Natural killer cell (primary cell): ENCODE measurements around the gene FLNA. TPM values are rescaled to one million over a fixed set of nuclear protein-coding genes. Genes with fewer than 3 reads are reported as not detected.
"Not testable (repeated sequence)": the region's sequence is repeated elsewhere in the genome, so short reads cannot be mapped to it uniquely, and the experiment has no call there.

Experiments
- ATAC-seq, 3 donors: fragments of 150-1000 bp in 2 of 3; fragments of 200-7000 bp in 1 of 3; cut with Tn5 transposase; 1 replicate in 1 of 3; 2 replicates in 2 of 3; pipeline ENCODE4 v1.10.0; 2021; ENCODE audit warnings: mild to moderate bottlenecking in 2 of 3, moderate library complexity in 2 of 3
- DNase-seq, 2 donors: peaks; one replicate each; pipeline versions ENCODE4 v3.0.0 to v3.0.0-alpha.2; 2013 to 2021; ENCODE audit warnings: mixed read lengths in 1 of 2
- H3K27ac ChIP-seq: one replicate; pipeline ENCODE4 v1.5.1; 2013; ENCODE audit warnings: mild to moderate bottlenecking, low read length
- H3K27me3 ChIP-seq: one replicate; pipeline ENCODE4 v1.6.1; 2013; ENCODE audit warnings: low read length; ENCODE audit not compliant: control insufficient read depth, insufficient read depth
- H3K36me3 ChIP-seq: one replicate; pipeline ENCODE4 v1.6.1; 2013; ENCODE audit warnings: low read length; ENCODE audit not compliant: control insufficient read depth, insufficient read depth
- H3K4me1 ChIP-seq: one replicate; pipeline ENCODE4 v1.6.1; 2013; ENCODE audit warnings: low read length; ENCODE audit not compliant: control insufficient read depth, insufficient read depth
- H3K4me3 ChIP-seq: one replicate; pipeline ENCODE4 v1.5.1; 2013; ENCODE audit warnings: low read length
- H3K9me3 ChIP-seq: one replicate; pipeline ENCODE4 v1.6.1; 2013; ENCODE audit warnings: low read length; ENCODE audit not compliant: control insufficient read depth, insufficient read depth
- H3K27ac Mint-ChIP-seq, 2 donors: one replicate each; pipeline ENCODE4 v1.8.0; 2022; ENCODE audit warnings: mild to moderate bottlenecking in 2 of 2, mixed read lengths in 2 of 2, moderate library complexity in 1 of 2
- H3K27me3 Mint-ChIP-seq, 2 donors: one replicate each; pipeline ENCODE4 v1.8.0; 2022; ENCODE audit warnings: low read depth in 2 of 2, mixed read lengths in 2 of 2
- H3K36me3 Mint-ChIP-seq: one replicate; pipeline ENCODE4 v1.8.0; 2022; ENCODE audit warnings: mixed read lengths
- H3K4me1 Mint-ChIP-seq, 2 donors: one replicate each; pipeline ENCODE4 v1.8.0; 2022; ENCODE audit warnings: mixed read lengths in 2 of 2
- H3K4me3 Mint-ChIP-seq: one replicate; pipeline ENCODE4 v1.8.0; 2022; ENCODE audit warnings: mild to moderate bottlenecking, moderate library complexity, mixed read lengths
- H3K9me3 Mint-ChIP-seq, 2 donors: one replicate each; pipeline ENCODE4 v1.8.0; 2022; ENCODE audit warnings: mixed read lengths in 2 of 2
- WGBS: methylation state at CpG from one replicate; pipeline ENCODE4 v1.1.7; 2013; ENCODE audit warnings: missing lambda C conversion rate; ENCODE audit not compliant: insufficient coverage; 5-methylcytosine and 5-hydroxymethylcytosine counted together
- intact Hi-C: fragments of 100-400 bp; cut with micrococcal nuclease; formaldehyde crosslinking; loops from one replicate; pipeline ENCODE4 v1.14.2; 2022
- total RNA-seq, 4 donors: library from RNA; stranded (reverse); fragments of 120-200 nt in 1 of 4; gene quantifications; one replicate each; pipeline versions ENCODE4 v1.2.3 to v1.2.4, GENCODE V29; 2013 to 2022
- TF ChIP-seq, protein P1 (sequence below): fragments of 200-600 bp; IDR thresholded peaks from one replicate; pipeline ENCODE4 v1.8.0; 2022; ENCODE audit warnings: antibody characterized with exemption

Gene FLNA
- total RNA-seq, 3 donors from 2014 or later (not counting 1 experiment from before 2014, with no cell fraction given): 2,872 to 3,483 (median 2,927) TPM

- H3K27ac Mint-ChIP-seq: peak overlapping the region in 1 of 2 donors; percentile 26
- 70% methylated on average over 2 of the region's 6 CpGs for WGBS
These were observed 27.6 kb upstream of the FLNA start for GRCh38 chrX:154401918-154402621.

DNA sequence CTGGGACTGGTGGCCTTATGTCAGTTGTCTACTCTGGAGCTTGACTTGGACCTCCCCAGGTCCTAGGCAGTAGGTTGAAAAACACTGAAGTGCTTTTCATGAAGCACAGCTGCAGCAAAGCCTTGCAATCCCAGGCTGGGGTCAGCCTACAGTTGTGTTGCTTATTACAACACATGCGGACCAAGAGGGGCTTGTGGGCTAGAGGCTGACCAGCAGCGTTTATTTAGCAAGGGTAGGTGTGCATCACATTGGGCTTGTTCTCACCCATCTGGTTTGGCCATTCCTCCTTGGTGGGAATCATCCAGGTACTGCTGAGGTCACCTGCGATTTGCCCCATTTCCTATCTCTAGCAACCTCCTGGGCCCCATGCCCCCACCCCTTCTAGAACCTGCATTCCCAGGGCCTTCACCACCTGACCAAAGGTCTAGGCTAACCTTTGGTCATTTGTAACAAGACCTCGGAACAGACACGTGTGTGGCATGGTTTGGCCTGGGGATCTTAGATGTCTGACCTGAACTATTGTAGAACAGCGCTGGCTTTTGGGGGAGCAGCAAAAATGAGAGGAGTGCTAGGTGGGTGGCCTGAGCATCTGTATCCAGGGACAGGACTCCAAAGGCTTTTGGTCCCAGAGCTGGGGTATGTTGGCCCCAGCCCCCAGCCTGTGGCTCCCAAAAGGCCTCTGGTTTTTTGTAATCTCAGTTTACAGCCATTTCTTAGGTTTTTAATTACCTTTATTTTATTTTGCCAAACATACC lies 26.8 kb upstream of the FLNA start:
- no peak overlapping the region for H3K27ac ChIP-seq
- TF ChIP-seq, protein P1, sequence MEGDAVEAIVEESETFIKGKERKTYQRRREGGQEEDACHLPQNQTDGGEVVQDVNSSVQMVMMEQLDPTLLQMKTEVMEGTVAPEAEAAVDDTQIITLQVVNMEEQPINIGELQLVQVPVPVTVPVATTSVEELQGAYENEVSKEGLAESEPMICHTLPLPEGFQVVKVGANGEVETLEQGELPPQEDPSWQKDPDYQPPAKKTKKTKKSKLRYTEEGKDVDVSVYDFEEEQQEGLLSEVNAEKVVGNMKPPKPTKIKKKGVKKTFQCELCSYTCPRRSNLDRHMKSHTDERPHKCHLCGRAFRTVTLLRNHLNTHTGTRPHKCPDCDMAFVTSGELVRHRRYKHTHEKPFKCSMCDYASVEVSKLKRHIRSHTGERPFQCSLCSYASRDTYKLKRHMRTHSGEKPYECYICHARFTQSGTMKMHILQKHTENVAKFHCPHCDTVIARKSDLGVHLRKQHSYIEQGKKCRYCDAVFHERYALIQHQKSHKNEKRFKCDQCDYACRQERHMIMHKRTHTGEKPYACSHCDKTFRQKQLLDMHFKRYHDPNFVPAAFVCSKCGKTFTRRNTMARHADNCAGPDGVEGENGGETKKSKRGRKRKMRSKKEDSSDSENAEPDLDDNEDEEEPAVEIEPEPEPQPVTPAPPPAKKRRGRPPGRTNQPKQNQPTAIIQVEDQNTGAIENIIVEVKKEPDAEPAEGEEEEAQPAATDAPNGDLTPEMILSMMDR: no peak
- no peak overlapping the region for H3K4me3 ChIP-seq
- DNase-seq (peak in 1 of 2 donors; percentile 29), ATAC-seq (no peak)
- H3K27me3 Mint-ChIP-seq: peaks cover 0 to 8% of the 10 kb centered on the region in 2 donors
- no peak overlapping the region for H3K4me3 Mint-ChIP-seq
- H3K27me3 ChIP-seq: no peaks in the 10 kb centered on the region
- peaks cover 25% of the 10 kb centered on the region for H3K4me1 ChIP-seq
- peak overlapping the region in 1 of 2 donors; percentile 98 for H3K27ac Mint-ChIP-seq
- peaks cover 25% of the 10 kb centered on the region for H3K36me3 ChIP-seq
- H3K36me3 Mint-ChIP-seq: no peaks in the 10 kb centered on the region
- H3K9me3 Mint-ChIP-seq: no peaks in the 10 kb centered on the region
- no peaks in the 10 kb centered on the region for H3K9me3 ChIP-seq
- intact Hi-C loops: no loop called here
- H3K4me1 Mint-ChIP-seq: peaks cover 14 to 19% of the 10 kb centered on the region in 2 donors
- WGBS: 76% methylated on average over 6 of the region's 6 CpGs

More at GRCh38 chrX:154401918-154402621, 27.6 kb upstream of the FLNA start:
- TF ChIP-seq, protein P1: no peak
- Histone ChIP-seq H3K4me3 (no peak overlapping the region), H3K36me3 (peaks cover 25% of the 10 kb centered on the region), H3K27me3 (no peaks in the 10 kb centered on the region), H3K4me1 (peaks cover 20% of the 10 kb centered on the region), H3K27ac (no peak overlapping the region), H3K9me3 (no peaks in the 10 kb centered on the region)
- DNase-seq (peak in 1 of 2 donors; percentile 5), ATAC-seq (no peak)
- peaks cover 0 to 8% of the 10 kb centered on the region in 2 donors for H3K27me3 Mint-ChIP-seq
- no peak overlapping the region for H3K4me3 Mint-ChIP-seq
- peaks cover 14 to 19% of the 10 kb centered on the region in 2 donors for H3K4me1 Mint-ChIP-seq
- no peaks in the 10 kb centered on the region for H3K9me3 Mint-ChIP-seq
- no peaks in the 10 kb centered on the region for H3K36me3 Mint-ChIP-seq
- intact Hi-C loops: no loop called here

DNA sequence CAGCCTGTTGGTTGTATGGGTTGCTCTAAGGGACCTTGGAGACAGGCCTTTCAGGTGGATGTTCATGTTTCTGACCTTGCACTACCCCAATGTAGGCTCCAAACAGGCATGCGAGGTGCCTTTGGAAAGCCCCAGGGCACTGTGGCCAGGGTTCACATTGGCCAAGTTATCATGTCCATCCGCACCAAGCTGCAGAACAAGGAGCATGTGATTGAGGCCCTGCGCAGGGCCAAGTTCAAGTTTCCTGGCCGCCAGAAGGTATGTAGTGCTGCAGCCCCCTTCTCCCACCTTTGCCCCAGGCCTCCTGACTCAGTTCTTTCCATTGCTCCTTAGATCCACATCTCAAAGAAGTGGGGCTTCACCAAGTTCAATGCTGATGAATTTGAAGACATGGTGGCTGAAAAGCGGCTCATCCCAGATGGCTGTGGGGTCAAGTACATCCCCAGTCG lies 26.0 kb upstream of the FLNA start:
- H3K9me3 ChIP-seq, ATAC-seq, intact Hi-C loops, DNase-seq, H3K4me3 ChIP-seq, H3K36me3 Mint-ChIP-seq, H3K9me3 Mint-ChIP-seq, H3K27ac ChIP-seq, H3K27me3 ChIP-seq, H3K27me3 Mint-ChIP-seq: not testable (repeated sequence)
- Mint-ChIP-seq H3K4me3 (peak overlapping the region; percentile 35), H3K4me1 (peaks cover 14 to 19% of the 10 kb centered on the region in 2 donors), H3K27ac (peak overlapping the region in 1 of 2 donors; percentile 98)
- WGBS: 92% methylated on average over 3 of the region's 6 CpGs
- Histone ChIP-seq H3K4me1 (peaks cover 25% of the 10 kb centered on the region), H3K36me3 (peaks cover 25% of the 10 kb centered on the region)
